ENCODE results near the gene RPH3AL.

RPH3AL gene

GRCh38 chr17:352421-353212 lies at the start of gene RPH3AL:
RPH3AL (minus strand) TSS chr17:352807; CDS start chr17:327543, 25,264 bp downstream.
- peak; percentile 38 for DNase-seq

GRCh38 chr17:400257-400656 lies 47.6 kb upstream of the RPH3AL start:
- DNase-seq = no peak

DNA sequence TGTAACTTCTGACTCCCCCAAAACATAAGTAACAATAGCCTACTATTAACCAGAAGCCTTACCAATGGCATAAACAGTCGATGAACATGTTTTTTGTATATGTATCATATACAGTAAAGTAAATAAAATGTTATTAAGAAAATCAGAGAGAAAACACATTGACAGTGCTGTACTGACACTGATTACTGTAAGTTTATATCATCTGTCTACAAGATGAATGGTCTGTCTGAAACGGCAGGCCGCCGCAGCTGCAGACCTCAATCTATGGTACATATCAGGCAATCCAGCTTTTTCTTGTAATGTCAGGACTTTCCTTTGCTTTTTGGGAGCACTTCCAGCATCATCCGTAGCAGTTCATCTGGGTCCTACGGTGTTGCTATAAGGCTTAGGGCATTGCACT lies 44.2 kb upstream of the RPH3AL start:
- DNase-seq = no peak

DNA sequence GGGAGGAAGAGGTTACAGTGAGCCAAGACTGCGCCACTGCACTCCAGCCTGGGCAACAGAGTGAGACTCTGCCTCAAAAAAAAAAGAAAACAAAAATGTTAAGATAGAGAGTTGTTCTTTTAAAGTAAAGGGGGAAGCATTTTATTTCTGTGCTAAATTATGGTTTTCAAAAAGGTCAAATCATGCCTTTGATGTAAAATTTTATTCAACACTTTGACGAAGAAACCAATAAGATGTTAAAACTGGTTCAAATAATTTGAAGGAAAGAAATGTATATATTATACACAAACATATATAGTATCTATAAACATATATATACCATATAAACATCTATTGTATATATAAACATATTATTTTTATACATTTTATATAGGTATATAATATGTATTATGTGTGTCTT lies 43.4 kb upstream of the RPH3AL start:
- no peak for DNase-seq

- DNase-seq = no peak
These were observed 42.6 kb upstream of the RPH3AL start for GRCh38 chr17:395179-395578.

GRCh38 chr17:394718-395095 lies 42.1 kb upstream of the RPH3AL start:
- DNase-seq = no peak

DNA sequence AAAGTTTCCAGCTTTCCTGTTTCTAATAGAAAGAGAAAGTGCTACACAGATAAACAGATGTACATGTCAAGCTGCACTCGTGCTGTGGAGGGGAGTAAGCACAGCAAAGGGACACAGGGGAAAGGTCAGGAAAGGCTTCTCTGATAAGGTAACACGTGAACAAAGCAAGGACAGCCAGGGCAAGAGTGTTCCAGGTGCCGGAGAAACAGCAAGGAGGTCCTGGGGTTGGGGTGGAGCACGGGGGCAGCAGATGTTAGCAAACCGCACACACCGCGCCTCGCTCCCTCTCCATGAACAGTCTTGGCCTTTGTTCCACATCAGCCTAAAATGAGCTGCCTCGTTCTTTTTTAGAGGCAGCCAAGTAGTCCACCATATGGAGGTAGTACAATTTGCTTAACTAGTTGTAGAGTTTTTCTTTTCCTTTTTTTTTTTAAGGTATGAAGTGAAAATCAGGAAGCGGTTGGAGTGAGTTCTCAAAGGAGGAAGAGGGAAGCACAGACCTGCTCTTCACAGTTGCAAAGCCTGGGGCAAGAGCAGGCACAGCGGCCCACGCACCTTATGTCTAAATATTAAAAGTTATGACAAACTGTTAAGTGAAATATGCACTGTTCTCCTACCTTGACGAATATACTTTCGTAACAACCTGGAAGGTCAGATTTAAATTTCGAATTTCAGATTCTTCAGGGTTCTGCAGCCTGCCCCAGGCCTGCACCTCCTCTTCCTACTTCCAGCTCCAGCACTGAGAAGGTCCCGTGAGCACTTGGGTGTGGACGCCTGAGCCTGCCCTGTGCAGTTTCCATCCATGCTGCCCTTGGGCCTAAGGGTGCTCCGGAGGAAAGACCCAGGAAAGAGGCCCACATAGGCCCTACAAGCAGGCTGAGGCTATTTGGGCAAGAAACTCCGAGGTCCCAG lies 41.5 kb upstream of the RPH3AL start:
- DNase-seq = no peak

DNA sequence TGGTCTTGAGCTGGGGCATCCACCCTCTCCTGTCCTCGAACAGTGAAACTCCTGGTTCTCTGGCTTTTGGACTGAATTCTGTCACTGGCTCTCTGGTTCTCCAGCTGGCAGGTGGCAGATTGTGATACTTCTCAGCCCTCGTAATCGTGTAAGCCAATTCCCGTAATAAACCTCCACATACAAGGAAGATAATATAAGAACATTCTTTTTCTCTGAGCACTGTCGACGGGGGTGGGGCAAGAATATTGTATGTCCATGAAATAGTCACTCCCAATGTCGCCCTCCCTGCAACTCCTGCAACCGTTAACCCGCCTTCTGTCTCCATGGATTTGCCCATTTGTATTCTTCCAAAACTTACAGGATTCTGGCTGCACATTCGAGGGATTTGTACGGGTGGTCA lies 39.2 kb upstream of the RPH3AL start:
- DNase-seq = no peak

DNA sequence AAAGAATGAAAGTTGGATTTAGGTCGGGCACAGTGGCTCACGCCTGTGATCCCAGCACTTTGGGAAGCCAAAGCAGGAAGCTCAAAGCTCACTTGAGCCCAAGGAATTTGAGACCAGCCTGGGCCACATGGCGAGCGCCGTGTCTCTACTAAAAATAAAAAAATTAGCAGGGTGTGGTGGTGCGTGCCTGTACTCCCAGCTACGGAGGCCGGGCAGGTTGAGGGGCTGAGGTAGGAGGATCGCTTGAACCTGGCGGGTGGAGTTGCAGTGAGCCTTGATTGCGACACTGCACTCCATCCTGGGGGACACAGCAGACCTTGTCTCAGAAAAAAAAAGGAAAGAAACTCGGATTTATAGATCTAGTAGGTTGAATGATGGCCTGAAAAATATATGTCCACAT lies 37.4 kb upstream of the RPH3AL start:
- DNase-seq = no peak

GRCh38 chr17:388087-388486 lies 35.5 kb upstream of the RPH3AL start:
- DNase-seq = no peak

DNA sequence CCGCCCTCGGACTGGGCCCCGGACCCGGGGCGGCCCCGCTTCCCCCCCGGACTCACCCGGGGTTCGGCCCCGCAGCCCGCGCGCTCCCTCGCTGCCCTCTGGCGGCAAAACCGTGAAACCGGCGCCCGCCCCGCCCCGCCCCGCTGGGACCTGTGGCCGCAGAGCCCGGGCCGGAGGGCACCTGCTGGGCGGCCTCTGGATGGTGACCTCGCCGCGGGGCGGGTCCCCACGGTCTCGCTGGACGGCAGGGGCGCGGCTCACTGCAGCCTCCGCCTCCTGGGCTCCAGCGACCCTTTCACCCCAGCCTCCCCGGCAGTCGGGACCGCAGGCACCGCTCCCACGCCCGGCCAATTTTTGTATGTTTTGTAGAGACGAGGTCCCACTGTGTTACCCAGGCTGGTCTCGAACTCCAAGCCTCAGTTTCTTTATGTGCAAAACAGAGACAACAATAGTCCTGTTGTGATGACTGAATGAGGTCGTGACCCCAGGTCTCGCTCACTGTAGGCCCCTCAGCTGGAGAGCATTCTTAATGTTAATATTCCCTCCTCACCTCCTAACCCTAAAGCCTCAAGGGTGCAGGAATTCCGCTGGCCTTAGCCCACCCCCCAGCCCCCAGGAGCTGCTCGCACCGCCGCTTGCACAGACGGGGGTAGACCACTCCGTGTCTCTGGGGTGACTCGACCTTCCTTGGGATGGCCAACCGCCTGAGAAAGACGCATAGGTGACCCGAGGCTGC lies 33.7 kb upstream of the RPH3AL start:
- no peak for DNase-seq

- DNase-seq = no peak
These were observed 33.2 kb upstream of the RPH3AL start for GRCh38 chr17:385836-386140.

DNA sequence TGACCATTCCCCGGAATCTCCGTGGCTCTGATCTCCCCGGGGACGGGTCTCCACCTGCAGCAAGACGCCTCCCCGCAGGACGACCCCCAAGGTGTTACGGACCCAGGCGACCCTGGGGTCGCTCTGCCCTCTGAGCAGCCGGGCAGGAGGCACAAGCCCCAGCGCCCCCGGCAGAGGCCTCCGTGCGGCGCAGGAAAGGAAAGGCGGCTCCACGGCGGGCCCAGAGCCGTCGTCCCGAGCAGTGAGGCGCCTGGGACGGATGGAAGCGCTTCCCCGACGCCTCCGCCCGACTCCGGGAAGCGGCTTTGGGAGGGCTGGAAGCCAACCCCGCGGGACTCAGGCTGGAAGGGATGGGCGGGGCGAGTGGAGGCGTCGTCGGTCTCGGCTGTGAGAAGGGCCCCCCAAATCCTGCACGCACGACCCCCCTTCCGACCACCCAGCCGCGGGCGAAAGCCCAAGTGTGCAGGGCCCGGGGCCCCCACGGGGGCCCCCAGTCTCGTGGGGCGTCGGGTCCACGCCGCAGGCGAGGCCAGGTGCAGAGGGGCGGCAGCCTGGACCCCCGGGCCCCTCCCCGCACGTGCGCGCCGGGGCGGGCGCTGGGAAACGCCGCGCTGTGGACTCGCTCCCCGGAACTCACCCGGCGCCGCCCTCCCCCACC lies 32.7 kb upstream of the RPH3AL start:
- DNase-seq = no peak

DNA sequence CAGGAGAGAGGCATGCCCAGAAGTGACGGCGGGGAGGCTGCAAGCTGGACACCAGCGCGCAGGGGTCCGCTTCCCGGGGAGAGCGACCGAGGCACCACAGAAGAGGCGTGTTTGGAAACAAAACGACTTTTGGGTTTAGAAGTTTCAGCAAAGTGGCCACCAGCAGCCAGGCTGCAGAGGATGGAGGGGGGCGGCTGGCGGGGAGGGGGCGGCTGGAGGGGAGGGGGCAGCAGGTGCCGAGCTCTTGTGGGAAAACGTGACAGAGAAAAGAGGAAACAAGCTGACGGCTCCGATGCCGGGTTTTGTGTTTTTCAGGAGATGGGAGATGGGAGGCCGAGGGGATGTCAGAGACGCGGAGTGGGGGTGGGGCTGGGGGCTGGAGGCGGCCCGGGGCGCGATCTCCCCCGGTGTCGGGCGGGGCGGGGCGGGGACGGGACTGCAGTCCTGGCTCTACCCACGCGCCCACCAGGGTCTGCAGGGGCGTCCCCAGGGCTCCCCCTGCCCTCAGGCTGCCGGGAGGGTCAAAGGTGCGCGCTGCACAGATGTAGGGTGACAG lies 32.1 kb upstream of the RPH3AL start:
- no peak for DNase-seq

GRCh38 chr17:383771-384621 lies 31.4 kb upstream of the RPH3AL start:
- DNase-seq = no peak

- no peak for DNase-seq
These were observed 30.3 kb upstream of the RPH3AL start for GRCh38 chr17:382644-383533.

- DNase-seq = no peak
These were observed 29.5 kb upstream of the RPH3AL start for GRCh38 chr17:381941-382643.

DNA sequence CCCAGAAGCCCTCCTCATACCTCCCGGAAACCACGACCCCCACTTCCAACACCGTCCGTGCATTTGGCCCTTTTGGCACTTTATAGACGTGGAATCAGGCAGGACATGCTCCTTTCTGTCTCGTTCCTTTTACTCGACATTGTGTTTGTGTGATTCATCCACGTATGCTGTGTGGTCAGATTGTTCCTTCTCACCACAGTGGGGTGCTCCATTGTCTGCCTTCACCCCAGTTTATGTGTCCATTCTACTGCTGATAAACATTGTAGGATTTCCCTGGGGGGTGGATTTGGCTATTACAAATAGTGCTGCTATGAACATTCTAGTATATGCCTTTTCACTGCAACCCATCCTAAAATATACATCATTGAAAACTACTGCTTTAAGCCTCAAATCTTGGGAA lies 28.9 kb upstream of the RPH3AL start:
- no peak for DNase-seq

DNA sequence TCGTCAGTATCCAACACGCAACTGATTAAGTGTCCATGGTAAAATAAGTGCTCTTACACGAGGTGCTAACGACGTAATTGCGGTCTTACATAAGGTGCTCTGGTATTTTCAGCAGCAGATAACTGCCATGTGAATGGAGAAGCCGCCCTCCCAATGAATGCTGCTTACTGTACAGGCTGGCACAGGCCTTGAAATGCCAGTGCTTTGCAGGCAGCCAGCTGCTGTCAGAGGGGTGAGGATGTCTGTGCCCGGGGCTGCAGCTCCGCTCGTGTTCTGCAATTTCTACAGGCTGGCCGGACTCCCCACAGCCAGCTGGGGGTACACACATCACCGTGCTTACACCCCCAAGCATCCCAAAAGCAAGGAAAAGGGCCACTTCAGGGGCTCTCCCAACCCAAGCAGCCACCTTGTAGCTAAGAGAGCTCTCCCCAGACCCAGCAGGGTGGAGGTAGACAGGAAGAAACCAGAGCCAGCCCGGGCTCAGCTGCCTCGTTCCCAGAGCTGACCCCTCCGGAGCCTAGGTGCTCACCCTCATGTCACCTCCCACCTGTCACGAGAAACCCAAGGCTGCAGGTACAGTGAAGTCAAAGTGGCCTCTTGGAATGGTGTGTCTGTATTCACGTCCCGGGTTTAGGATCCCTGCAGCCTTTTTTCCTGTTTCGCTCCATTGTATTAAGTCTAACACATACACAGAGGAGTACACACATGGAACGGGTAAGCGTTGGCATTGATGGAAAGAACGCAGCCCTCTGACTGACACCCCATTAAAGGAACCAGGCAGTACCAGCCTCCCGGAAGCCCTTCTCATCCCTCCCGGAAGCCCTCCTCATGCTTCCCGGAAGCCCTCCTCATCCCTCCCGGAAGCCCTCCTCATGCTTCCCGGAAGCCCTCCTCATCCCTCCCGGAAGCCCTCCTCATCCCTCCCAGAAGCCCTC lies 27.2 kb upstream of the RPH3AL start:
- no peak for DNase-seq
